DOHH2 (cell line): ENCODE results near the gene PSD4.

Experiments used
- H3F3A ChIP-seq: fragments of 200-600 bp; sonication (generic), shearing (Covaris generic); 2 replicates; pipeline ENCODE4 v1.6.0; 2016; ENCODE audit warnings: antibody characterized with exemption, mild to moderate bottlenecking; ENCODE audit not compliant: control insufficient read depth, insufficient read depth
- H3K27ac ChIP-seq: fragments of 200-600 bp; sonication (generic); 2 replicates; pipeline ENCODE4 v1.5.1; 2014; ENCODE audit warnings: low read depth, mild to moderate bottlenecking, low read length, moderate library complexity
- H3K27me3 ChIP-seq: fragments of 200-600 bp; sonication (generic); 2 replicates; pipeline ENCODE4 v1.6.1; 2014; ENCODE audit warnings: mild to moderate bottlenecking, low read length, mixed read lengths; ENCODE audit not compliant: control insufficient read depth
- H3K36me3 ChIP-seq: fragments of 200-600 bp; sonication (generic); 2 replicates; pipeline ENCODE4 v1.6.1; 2014; ENCODE audit warnings: mild to moderate bottlenecking, low read length, moderate library complexity, mixed read lengths; ENCODE audit not compliant: control insufficient read depth
- H3K4me1 ChIP-seq: fragments of 200-600 bp; sonication (generic); 2 replicates; pipeline ENCODE4 v1.6.1; 2014; ENCODE audit warnings: mild to moderate bottlenecking, low read length, mixed read lengths; ENCODE audit not compliant: control insufficient read depth
- H3K4me2 ChIP-seq: fragments of 200-600 bp; sonication (generic); 2 replicates; pipeline ENCODE4 v1.6.0; 2014; ENCODE audit warnings: mild to moderate bottlenecking, low read length, moderate library complexity
- H3K4me3 ChIP-seq: fragments of 200-600 bp; sonication (generic); 2 replicates; pipeline ENCODE4 v1.5.1; 2014; ENCODE audit warnings: mild to moderate bottlenecking, low read length, mixed read lengths
- H3K79me2 ChIP-seq: fragments of 200-600 bp; sonication (generic); 2 replicates; pipeline ENCODE4 v1.6.1; 2014; ENCODE audit warnings: mild to moderate bottlenecking, low read length, mixed read lengths; ENCODE audit not compliant: control insufficient read depth
- H3K9me2 ChIP-seq: fragments of 200-600 bp; sonication (generic); replicated peaks from 2 replicates; pipeline ENCODE4 v1.6.1; 2014; ENCODE audit warnings: mild to moderate bottlenecking, low read length, mixed read lengths; ENCODE audit not compliant: control insufficient read depth
- H3K9me3 ChIP-seq: fragments of 200-600 bp; sonication (generic); 2 replicates; pipeline ENCODE4 v1.6.1; 2014; ENCODE audit warnings: antibody characterized with exemption, low read length, mixed read lengths; ENCODE audit not compliant: control insufficient read depth, insufficient read depth
- H4K20me1 ChIP-seq: fragments of 200-600 bp; sonication (generic); 2 replicates; pipeline ENCODE4 v1.6.0; 2014; ENCODE audit warnings: low read depth, mild to moderate bottlenecking, antibody characterized with exemption, low read length, moderate library complexity; ENCODE audit not compliant: control insufficient read depth, insufficient read depth
- CTCF ChIP-seq: fragments of 200-600 bp; sonication (generic); IDR thresholded peaks from one replicate; pipeline ENCODE4 v1.5.1; 2014; ENCODE audit warnings: antibody characterized with exemption, mild to moderate bottlenecking, low read depth, low read length; ENCODE audit not compliant: poor library complexity, severe bottlenecking
- EZH2phosphoT487 ChIP-seq: fragments of 200-600 bp; sonication (generic); IDR thresholded peaks from 2 replicates; pipeline ENCODE4 v1.6.1; 2017; ENCODE audit warnings: borderline replicate concordance, mild to moderate bottlenecking, antibody characterized with exemption, low read length, moderate library complexity, mixed read lengths

PSD4 gene

GRCh38 chr2:113203901-113204519 lies 30.2 kb downstream of the PSD4 start:
- peaks cover 7% of the 10 kb centered on the region; the same call in 1 of the 2 replicates for H3F3A ChIP-seq
- no peaks in the 10 kb centered on the region for H3K9me3 ChIP-seq
- H3K27me3 ChIP-seq, result no peaks in the 10 kb centered on the region
- peaks cover 48% of the 10 kb centered on the region for H3K36me3 ChIP-seq
- H3K4me3 ChIP-seq, result no peak overlapping the region
- no peak overlapping the region for H3K4me2 ChIP-seq
- H3K27ac ChIP-seq, result no peak overlapping the region
- no peaks in the 10 kb centered on the region for H4K20me1 ChIP-seq
- no peaks in the 10 kb centered on the region for H3K9me2 ChIP-seq
- H3K4me1 ChIP-seq, result peaks cover 30% of the 10 kb centered on the region
- H3K79me2 ChIP-seq, result peaks cover 3% of the 10 kb centered on the region
- TF ChIP-seq CTCF (peak; percentile 88), EZH2phosphoT487 (no peak)

- Histone ChIP-seq H3F3A (peaks cover 7% of the 10 kb centered on the region; the same call in 1 of the 2 replicates), H3K4me1 (peaks cover 24% of the 10 kb centered on the region), H3K4me3 (no peak overlapping the region), H3K4me2 (no peak overlapping the region), H3K79me2 (no peaks in the 10 kb centered on the region), H4K20me1 (no peaks in the 10 kb centered on the region), H3K9me3 (no peaks in the 10 kb centered on the region), H3K9me2 (no peaks in the 10 kb centered on the region), H3K27ac (no peak overlapping the region), H3K36me3 (peaks cover 26% of the 10 kb centered on the region), H3K27me3 (no peaks in the 10 kb centered on the region)
- TF ChIP-seq CTCF (no peak), EZH2phosphoT487 (no peak)
Observed at GRCh38 chr2:113206251-113206650, 32.5 kb downstream of the PSD4 start.

- no peaks in the 10 kb centered on the region for H4K20me1 ChIP-seq
- H3K79me2 ChIP-seq, result no peaks in the 10 kb centered on the region
- H3K4me3 ChIP-seq, result no peak overlapping the region
- H3K4me1 ChIP-seq, result peaks cover 16% of the 10 kb centered on the region
- H3K36me3 ChIP-seq, result peaks cover 18% of the 10 kb centered on the region
- H3K9me3 ChIP-seq, result no peaks in the 10 kb centered on the region
- no peak overlapping the region for H3K27ac ChIP-seq
- no peaks in the 10 kb centered on the region for H3K9me2 ChIP-seq
- peaks cover 7% of the 10 kb centered on the region; the same call in 1 of the 2 replicates for H3F3A ChIP-seq
- no peaks in the 10 kb centered on the region for H3K27me3 ChIP-seq
- TF ChIP-seq CTCF (no peak), EZH2phosphoT487 (no peak)
- no peak overlapping the region for H3K4me2 ChIP-seq
Observed at GRCh38 chr2:113207021-113207420, 33.2 kb downstream of the PSD4 start.
